ENCODE results near the gene ASCC3.

- no peak for TF ChIP-seq POLR2A (IDR thresholded peaks at IDR 0.05; ENCODE audit: low read depth)
- TF ChIP-seq CTCF (IDR thresholded peaks at IDR 0.05): no peak
- no peak for TF ChIP-seq EP300 (IDR thresholded peaks at IDR 0.05)
- no peak for TF ChIP-seq POLR2AphosphoS5 (IDR thresholded peaks at IDR 0.05)
Measured at GRCh38 chr6:100462706-100463629, 418.2 kb downstream of the ASCC3 start.
